Caco-2 (cell line): ENCODE measurements around the gene MEIOB. TPM values are rescaled to one million over a fixed set of nuclear protein-coding genes. Genes with fewer than 3 reads are reported as not detected.

ENCODE experiments used
- BruUV-seq: library from RNA; stranded (reverse); fragments of 400-500 nt; replicated peaks from 2 replicates; lab custom pipeline; 2021; lab: Mats Ljungman, UMichigan
- CTCF ChIA-PET: fragments of 300-600 bp; sonication (Branson Sonifier 250); formaldehyde crosslinking; loops from one replicate; lab custom pipeline; 2022; ENCODE audit warnings: antibody characterized with exemption; lab: Charles Lee
- POLR2A ChIA-PET: fragments of 300-600 bp; sonication (Branson Sonifier 250); formaldehyde crosslinking; loops from one replicate; lab custom pipeline; 2022; ENCODE audit warnings: antibody characterized with exemption; lab: Charles Lee
- DNase-seq, 2 experiments: peaks; one replicate each; pipeline versions ENCODE4 v3.0.0 to v3.0.0-alpha.2; 2020 to 2022
- H3K27me3 ChIP-seq: replicated peaks from 2 replicates; pipeline ENCODE4 v1.6.0; 2011; ENCODE audit warnings: low read length; ENCODE audit not compliant: control insufficient read depth, insufficient read depth
- H3K36me3 ChIP-seq: 2 replicates; pipeline ENCODE4 v1.5.1; 2011; ENCODE audit warnings: low read length; ENCODE audit not compliant: control insufficient read depth, insufficient read depth
- H3K4me1 ChIP-seq: fragments of 250-450 bp; sonication (Bioruptor Pico); 2 replicates; pipeline ENCODE4 v1.5.1; 2020; ENCODE audit warnings: mild to moderate bottlenecking
- H3K4me3 ChIP-seq: 2 replicates; pipeline ENCODE4 v1.5.1; 2011; ENCODE audit warnings: low read depth, mild to moderate bottlenecking, control low read depth, low read length
- H3K9me3 ChIP-seq: fragments of 250-450 bp; sonication (Bioruptor Pico); 2 replicates; pipeline ENCODE4 v1.5.1; 2020; ENCODE audit warnings: mild to moderate bottlenecking, moderate library complexity
- H3K27ac Mint-ChIP-seq: one replicate; pipeline ENCODE4 v1.8.0; 2022; ENCODE audit warnings: mixed read lengths; ENCODE audit not compliant: unreplicated experiment
- H3K27me3 Mint-ChIP-seq: one replicate; pipeline ENCODE4 v1.8.0; 2022; ENCODE audit warnings: mixed read lengths; ENCODE audit not compliant: insufficient read depth, unreplicated experiment
- H3K36me3 Mint-ChIP-seq: one replicate; pipeline ENCODE4 v1.8.0; 2022; ENCODE audit warnings: mild to moderate bottlenecking, mixed read lengths; ENCODE audit not compliant: insufficient read depth, unreplicated experiment
- H3K4me1 Mint-ChIP-seq: one replicate; pipeline ENCODE4 v1.8.0; 2022; ENCODE audit warnings: low read depth, mixed read lengths; ENCODE audit not compliant: unreplicated experiment
- H3K4me3 Mint-ChIP-seq: one replicate; pipeline ENCODE4 v1.8.0; 2022; ENCODE audit warnings: mild to moderate bottlenecking, moderate library complexity, mixed read lengths; ENCODE audit not compliant: unreplicated experiment
- H3K9me3 Mint-ChIP-seq: one replicate; pipeline ENCODE4 v1.8.0; 2022; ENCODE audit warnings: mixed read lengths; ENCODE audit not compliant: unreplicated experiment
- CTCF ChIP-seq, 2 experiments: fragments of 200-600 bp in 1 of 2; IDR thresholded peaks; 1 replicate in 1 of 2; 2 replicates in 1 of 2; pipeline versions ENCODE4 v1.5.1 to v1.8.0; 2011 to 2022; ENCODE audit warnings: antibody characterized with exemption in 1 of 2, control low read depth in 1 of 2, inconsistent platforms in 1 of 2, low read depth in 1 of 2, low read length in 1 of 2, mild to moderate bottlenecking in 1 of 2, moderate library complexity in 1 of 2; ENCODE audit not compliant: insufficient read depth in 1 of 2, severe bottlenecking in 1 of 2, unreplicated experiment in 1 of 2
- intact Hi-C: fragments of 100-400 bp; cut with micrococcal nuclease; formaldehyde crosslinking; loops from one replicate; pipeline ENCODE4 v1.10.0; 2022; ENCODE audit not compliant: unreplicated experiment
- total RNA-seq: library from RNA; stranded (reverse); gene quantifications from 2 replicates; pipeline ENCODE4 v1.2.3, GENCODE V29; 2022

The MEIOB gene
- total RNA-seq, 1 experiment from 2014 or later, result not detected

GRCh38 chr16:1903220-1903574, 31.2 kb upstream of the MEIOB start:
- H3K36me3 Mint-ChIP-seq, result peaks cover under 1% of the 10 kb centered on the region
- ChIA-PET POLR2A (no interaction called here), CTCF (no interaction called here)
- no TSS peak for BruUV-seq
- TF ChIP-seq CTCF (IDR thresholded peaks at IDR 0.05; ENCODE audit: insufficient read depth in 1 of 2, low read depth in 1 of 2, low read length in 1 of 2, severe bottlenecking in 1 of 2, unreplicated experiment in 1 of 2), result no peak
- no peak for DNase-seq
- no peaks in the 10 kb centered on the region for H3K4me1 Mint-ChIP-seq
- H3K9me3 Mint-ChIP-seq, result no peaks in the 10 kb centered on the region
- H3K27me3 ChIP-seq, result no peaks in the 10 kb centered on the region
- H3K4me3 ChIP-seq, result no peak overlapping the region
- no peaks in the 10 kb centered on the region for H3K4me1 ChIP-seq
- H3K27ac Mint-ChIP-seq, result no peak overlapping the region
- H3K27me3 Mint-ChIP-seq, result no peaks in the 10 kb centered on the region
- H3K4me3 Mint-ChIP-seq, result no peak overlapping the region
- H3K36me3 ChIP-seq, result no peaks in the 10 kb centered on the region
- H3K9me3 ChIP-seq, result no peaks in the 10 kb centered on the region
- intact Hi-C loops, result no loop called here

GRCh38 chr16:1902547-1903219, 30.7 kb upstream of the MEIOB start:
- H3K27me3 Mint-ChIP-seq, result no peaks in the 10 kb centered on the region
- intact Hi-C loops, result no loop called here
- CTCF ChIA-PET, result interaction anchor here (0.5 to 0.6 kb wide), 2 partner anchors 11 to 62 kb away, joined by 3 read pairs; no protein-coding TSS in a partner anchor

DNA sequence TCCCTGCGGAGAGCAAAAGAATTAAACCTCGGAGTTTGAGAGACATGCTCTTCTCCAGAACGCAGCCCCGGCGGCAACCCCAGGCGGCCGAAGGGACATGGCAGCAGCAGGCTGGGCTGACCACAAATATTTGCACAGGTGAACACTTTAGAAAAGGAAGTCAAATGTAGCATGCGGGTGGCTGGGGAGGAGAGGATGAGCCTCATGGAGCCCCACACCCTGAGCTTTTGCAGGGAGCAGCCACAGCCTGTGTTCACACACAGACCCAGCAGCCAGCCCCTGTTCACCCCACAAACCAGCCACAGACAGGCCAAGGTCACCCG, 28.4 kb upstream of the MEIOB start:
- no peaks in the 10 kb centered on the region for H3K27me3 Mint-ChIP-seq

More at GRCh38 chr16:1902547-1903219, 30.7 kb upstream of the MEIOB start:
- no peaks in the 10 kb centered on the region for H3K9me3 ChIP-seq
- H3K27me3 ChIP-seq, result no peaks in the 10 kb centered on the region
- Mint-ChIP-seq H3K4me3 (no peak overlapping the region), H3K4me1 (no peaks in the 10 kb centered on the region), H3K36me3 (peaks cover 5% of the 10 kb centered on the region), H3K9me3 (no peaks in the 10 kb centered on the region), H3K27ac (no peak overlapping the region)
- POLR2A ChIA-PET, result no interaction called here
- BruUV-seq, result no TSS peak
- DNase-seq, result no peak
- no peak overlapping the region for H3K4me3 ChIP-seq
- no peaks in the 10 kb centered on the region for H3K36me3 ChIP-seq
- no peak for TF ChIP-seq CTCF (IDR thresholded peaks at IDR 0.05; ENCODE audit: insufficient read depth in 1 of 2, low read depth in 1 of 2, low read length in 1 of 2, severe bottlenecking in 1 of 2, unreplicated experiment in 1 of 2)
- H3K4me1 ChIP-seq, result no peaks in the 10 kb centered on the region

More for the DNA sequence above, 28.4 kb upstream of the MEIOB start:
- Histone ChIP-seq H3K9me3 (no peaks in the 10 kb centered on the region), H3K27me3 (no peaks in the 10 kb centered on the region), H3K36me3 (no peaks in the 10 kb centered on the region), H3K4me1 (no peaks in the 10 kb centered on the region), H3K4me3 (no peak overlapping the region)
- no peak for TF ChIP-seq CTCF (IDR thresholded peaks at IDR 0.05; ENCODE audit: insufficient read depth in 1 of 2, low read depth in 1 of 2, low read length in 1 of 2, severe bottlenecking in 1 of 2, unreplicated experiment in 1 of 2)
- ChIA-PET CTCF (no interaction called here), POLR2A (no interaction called here)
- Mint-ChIP-seq H3K27ac (no peak overlapping the region), H3K4me1 (no peaks in the 10 kb centered on the region), H3K9me3 (no peaks in the 10 kb centered on the region), H3K36me3 (peaks cover 6% of the 10 kb centered on the region), H3K4me3 (peak overlapping the region; percentile 22)
- BruUV-seq, result no TSS peak
- intact Hi-C loops, result no loop called here
- no peak for DNase-seq
